GM10266 (cell line): Measurements from ENCODE around the gene SKP2.

Experiments
- DNase-seq: peaks from one replicate; pipeline ENCODE4 v3.0.0; 2012; ENCODE audit errors: extremely low spot score
- CTCF ChIP-seq: IDR thresholded peaks from 2 replicates; pipeline ENCODE4 v1.5.1; 2012; ENCODE audit warnings: mild to moderate bottlenecking, low read depth; ENCODE audit not compliant: control insufficient read depth, insufficient read depth; ENCODE audit errors: missing control alignments

SKP2 gene

GRCh38 chr5:36232533-36232932 lies 80.6 kb downstream of the SKP2 start:
- no peak for DNase-seq
- no peak for TF ChIP-seq CTCF
